Measurements from ENCODE around the gene PGAP1.
A peak's percentile ranks its signal among the peaks of the same experiment; 100 is the strongest.

Gene PGAP1, protein sequence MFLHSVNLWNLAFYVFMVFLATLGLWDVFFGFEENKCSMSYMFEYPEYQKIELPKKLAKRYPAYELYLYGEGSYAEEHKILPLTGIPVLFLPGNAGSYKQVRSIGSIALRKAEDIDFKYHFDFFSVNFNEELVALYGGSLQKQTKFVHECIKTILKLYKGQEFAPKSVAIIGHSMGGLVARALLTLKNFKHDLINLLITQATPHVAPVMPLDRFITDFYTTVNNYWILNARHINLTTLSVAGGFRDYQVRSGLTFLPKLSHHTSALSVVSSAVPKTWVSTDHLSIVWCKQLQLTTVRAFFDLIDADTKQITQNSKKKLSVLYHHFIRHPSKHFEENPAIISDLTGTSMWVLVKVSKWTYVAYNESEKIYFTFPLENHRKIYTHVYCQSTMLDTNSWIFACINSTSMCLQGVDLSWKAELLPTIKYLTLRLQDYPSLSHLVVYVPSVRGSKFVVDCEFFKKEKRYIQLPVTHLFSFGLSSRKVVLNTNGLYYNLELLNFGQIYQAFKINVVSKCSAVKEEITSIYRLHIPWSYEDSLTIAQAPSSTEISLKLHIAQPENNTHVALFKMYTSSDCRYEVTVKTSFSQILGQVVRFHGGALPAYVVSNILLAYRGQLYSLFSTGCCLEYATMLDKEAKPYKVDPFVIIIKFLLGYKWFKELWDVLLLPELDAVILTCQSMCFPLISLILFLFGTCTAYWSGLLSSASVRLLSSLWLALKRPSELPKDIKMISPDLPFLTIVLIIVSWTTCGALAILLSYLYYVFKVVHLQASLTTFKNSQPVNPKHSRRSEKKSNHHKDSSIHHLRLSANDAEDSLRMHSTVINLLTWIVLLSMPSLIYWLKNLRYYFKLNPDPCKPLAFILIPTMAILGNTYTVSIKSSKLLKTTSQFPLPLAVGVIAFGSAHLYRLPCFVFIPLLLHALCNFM

GRCh38 chr2:196926562-196927375 lies at the start of gene PGAP1:
Gene PGAP1 (minus strand): TSS chr2:196926707. CDS start chr2:196926616, 91 bp downstream.
- DNase-seq, result peak; percentile 96

DNA sequence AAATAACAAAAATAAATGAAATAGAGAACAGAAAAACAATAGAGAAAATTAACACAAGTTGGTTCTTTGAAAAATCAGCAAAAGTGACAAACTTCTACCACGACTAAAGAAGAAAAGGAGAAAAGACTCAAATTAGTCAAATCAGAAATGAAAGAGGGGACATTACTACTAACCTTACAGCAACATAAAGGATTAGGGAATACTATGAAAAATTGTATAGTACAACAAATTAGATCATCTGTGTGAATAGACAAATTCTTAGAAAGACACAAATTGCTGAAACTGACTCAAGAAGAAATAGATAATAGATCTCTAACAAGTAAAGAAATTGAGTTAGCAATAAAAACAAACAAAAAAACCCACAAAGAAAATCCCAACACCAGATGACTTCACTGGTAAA lies 48.5 kb upstream of the PGAP1 start:
- no peak for DNase-seq

GRCh38 chr2:196971574-196972279 lies 45.2 kb upstream of the PGAP1 start:
- no peak for DNase-seq

DNA sequence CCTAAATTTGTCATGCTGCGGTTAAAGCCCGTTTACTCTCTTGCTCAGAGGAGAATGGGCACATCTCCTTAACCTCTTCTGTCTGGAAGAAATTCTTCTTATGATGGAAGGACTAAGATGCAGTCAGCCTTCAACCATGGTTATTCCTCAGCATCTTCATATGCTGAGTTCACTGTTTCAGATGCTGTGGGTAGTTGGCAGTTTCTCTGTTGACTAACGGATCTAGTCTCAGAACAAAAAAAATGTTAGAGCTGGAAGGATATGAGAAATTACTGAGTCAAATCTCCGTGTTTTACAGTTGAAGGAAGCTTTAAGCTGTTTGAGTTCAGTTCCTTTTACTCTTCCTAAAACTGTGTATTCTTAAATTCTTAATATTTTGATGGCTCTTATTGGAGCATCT lies 43.6 kb upstream of the PGAP1 start:
- no peak for DNase-seq

- DNase-seq, result no peak
Measured at GRCh38 chr2:196968516-196968915, 42.0 kb upstream of the PGAP1 start.

GRCh38 chr2:196967775-196968174 lies 41.3 kb upstream of the PGAP1 start:
- DNase-seq, result no peak

GRCh38 chr2:196967116-196967515 lies 40.6 kb upstream of the PGAP1 start:
- no peak for DNase-seq

DNA sequence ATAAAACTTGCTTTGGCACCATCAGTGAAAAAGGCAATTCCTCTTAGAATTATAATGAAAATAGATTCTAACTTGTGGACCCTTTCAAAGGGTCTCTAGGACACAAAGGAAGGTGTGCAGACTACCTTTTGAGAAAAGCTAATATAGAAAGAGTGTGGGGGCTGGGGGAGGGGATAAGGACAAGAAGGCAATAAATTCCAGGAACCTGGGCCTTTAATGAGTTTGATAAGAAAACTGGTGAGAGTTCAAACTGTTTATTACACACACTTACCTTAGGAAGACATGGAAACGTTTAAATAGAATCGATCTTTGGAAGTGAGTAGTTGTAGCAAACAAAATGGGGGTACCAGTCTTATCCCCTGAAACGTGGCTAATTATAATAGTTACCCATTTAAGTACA lies 39.6 kb upstream of the PGAP1 start:
- no peak for DNase-seq

DNA sequence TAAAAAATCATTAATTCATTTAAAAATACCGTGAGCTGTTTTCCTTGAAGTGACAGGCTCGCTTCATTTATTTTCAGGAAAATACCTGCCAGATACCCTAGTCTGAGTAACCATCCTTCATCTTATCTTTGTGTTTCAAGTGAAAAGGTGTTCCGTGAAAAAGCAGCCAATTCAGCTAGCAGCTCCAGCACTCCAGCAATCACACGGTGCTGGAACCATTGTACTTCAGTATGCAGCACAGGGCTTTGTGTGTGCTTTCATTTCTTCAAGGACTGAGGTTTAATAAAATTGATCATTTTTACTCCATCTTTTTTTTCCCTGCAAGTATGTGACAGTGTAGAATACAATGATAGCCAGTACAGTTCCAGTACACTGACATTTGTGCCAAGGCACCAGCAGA lies 39.1 kb upstream of the PGAP1 start:
- DNase-seq, result no peak

GRCh38 chr2:196963961-196964360 lies 37.5 kb upstream of the PGAP1 start:
- DNase-seq, result no peak

DNA sequence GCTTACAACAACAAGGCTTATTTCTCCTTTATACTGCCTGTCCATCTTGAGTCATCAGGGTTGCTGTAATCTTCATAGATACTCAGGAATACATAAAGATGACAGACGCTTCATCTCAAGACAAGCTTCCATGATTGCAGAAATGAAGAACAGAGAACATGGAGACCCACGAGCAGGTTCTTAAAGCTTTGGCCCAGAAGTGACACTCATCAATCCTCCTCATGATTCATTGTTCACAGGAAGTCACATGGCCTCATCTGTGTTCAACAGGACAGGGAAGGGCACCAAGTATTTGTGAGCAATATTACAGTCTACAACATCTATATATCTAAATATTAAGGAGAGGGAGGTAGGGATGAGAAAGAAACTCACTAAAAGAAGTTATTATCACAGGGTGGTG lies 36.5 kb upstream of the PGAP1 start:
- no peak for DNase-seq

GRCh38 chr2:196962325-196962724 lies 35.8 kb upstream of the PGAP1 start:
- DNase-seq, result no peak

- DNase-seq, result no peak
Measured at GRCh38 chr2:196961889-196962288, 35.4 kb upstream of the PGAP1 start.

DNA sequence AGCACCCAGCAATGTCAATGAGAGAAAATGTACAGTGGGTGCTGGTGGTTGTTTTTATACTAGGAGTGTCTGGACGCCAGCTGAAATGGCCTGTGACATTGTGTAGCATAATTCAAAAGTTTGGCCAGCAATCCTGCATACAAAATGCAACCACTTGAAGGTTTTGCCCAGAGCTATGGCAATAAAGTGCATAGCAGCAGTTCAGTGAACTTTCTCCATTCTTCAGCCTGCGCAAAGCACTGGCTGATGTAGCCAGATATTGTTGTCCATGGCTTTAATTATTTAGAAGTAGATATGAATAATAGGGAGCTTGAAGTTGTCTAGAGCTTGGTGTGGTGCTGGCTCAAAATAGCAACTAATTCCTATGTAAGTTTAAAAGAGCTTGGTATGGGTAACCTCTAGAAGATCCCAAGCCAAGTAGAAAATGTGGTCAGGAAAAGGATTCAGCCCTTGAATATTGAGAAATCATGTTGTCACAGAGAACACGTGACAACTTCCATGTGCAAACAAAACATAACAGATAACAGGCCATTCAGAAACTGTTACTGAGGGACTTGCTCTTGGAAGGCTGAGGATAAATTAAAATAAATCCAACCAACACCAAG lies 33.3 kb upstream of the PGAP1 start:
- DNase-seq, result no peak

DNA sequence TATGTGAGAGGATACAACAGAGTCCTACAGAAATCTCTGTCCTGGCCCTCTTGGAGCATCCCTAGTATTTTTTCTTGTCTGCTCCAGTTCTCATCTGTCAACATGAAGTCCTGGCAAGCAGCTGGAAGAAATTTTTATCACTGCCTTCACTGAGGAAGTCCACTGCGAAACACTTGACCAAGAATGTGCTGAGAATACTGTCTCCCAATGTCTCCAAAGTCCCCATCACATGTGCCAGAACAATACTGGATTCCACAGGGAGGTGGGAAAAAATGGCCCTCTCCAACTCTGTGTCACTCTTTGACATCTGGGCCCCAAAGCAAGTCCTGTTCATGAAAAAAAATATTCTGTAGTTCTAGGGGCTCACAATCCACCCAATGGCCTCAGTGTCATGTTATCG lies 32.8 kb upstream of the PGAP1 start:
- DNase-seq, result no peak

GRCh38 chr2:196957881-196958525 lies 31.5 kb upstream of the PGAP1 start:
- DNase-seq, result no peak

GRCh38 chr2:196957442-196957841 lies 30.9 kb upstream of the PGAP1 start:
- DNase-seq, result no peak

GRCh38 chr2:196956069-196956468 lies 29.6 kb upstream of the PGAP1 start:
- no peak for DNase-seq

DNA sequence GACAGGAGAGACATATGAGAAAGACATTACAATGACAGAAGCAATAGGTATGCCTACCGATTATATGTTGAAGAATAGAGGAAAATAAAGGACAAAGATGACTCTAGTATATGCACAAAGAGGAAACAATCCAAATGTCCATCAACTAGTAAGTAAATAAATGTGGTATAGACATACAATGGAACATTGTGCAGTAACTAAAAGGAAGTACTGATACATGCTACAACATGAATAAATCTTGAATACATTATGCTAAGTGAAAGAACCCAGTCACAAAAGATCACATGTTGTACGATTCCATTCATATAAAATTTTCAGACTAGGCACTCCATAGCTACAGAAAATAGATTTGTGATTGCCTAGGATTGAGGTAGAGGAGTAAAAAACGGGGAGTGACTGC lies 28.5 kb upstream of the PGAP1 start:
- no peak for DNase-seq

DNA sequence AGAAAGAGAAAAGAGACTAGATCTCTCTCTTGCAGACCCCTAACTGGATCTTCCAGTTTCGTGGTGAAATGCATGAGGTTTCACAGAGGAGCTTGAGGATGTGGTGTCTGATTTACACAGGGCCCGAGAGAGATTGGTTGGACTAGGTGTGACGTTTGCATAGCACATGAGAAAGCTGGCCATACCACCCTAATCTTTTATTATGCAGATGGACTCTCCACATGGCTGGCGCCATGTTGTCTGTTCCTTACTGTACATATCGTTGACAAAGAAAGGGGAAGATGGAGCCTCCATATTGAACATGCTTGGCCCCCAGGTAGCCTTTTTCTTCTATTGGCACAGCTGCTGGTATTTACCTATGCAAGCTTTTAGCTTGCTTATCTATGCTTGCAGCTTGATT lies 27.5 kb upstream of the PGAP1 start:
- DNase-seq, result no peak

- no peak for DNase-seq
Measured at GRCh38 chr2:196952936-196953335, 26.4 kb upstream of the PGAP1 start.

DNA sequence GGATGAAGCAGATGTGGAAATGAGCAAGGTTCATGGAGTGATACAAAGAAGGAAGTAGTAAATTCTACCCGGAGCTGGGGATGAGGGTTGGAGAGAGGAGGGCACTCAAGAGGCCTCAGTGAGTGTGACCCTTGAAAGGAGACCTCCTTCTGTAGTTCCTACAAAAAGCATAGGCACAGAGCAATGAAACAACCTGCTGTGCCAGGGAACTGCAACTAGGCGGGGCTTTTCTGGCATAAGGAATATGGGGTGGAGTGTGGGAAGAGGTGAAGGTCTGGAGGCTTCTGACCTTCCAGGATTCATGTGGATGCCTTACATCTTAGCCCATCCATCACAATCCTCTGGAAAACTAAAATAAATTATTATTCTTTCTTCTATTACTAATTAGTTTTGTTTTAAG lies 25.5 kb upstream of the PGAP1 start:
- no peak for DNase-seq

Data from NCI-H1694 (cell line).